SK-N-SH treated with all-trans-retinoic acid at 6 μM for 48 hours (cell line): ENCODE results near the gene TBCK.

ENCODE experiments used
- ARNTL ChIP-seq: fragments of 450-650 bp; formaldehyde crosslinking; IDR thresholded peaks from 2 replicates; pipeline ENCODE4 v1.5.0; 2020; ENCODE audit warnings: low read depth, mild to moderate bottlenecking, moderate library complexity, borderline replicate concordance
- OSR1 ChIP-seq: fragments of 250-450 bp; sonication (Bioruptor Pico); IDR thresholded peaks from 2 replicates; pipeline ENCODE4 v1.8.0; 2022; ENCODE audit warnings: moderate library complexity, mild to moderate bottlenecking, inconsistent platforms
- PATZ1 ChIP-seq: fragments of 250-450 bp; sonication (Bioruptor Pico); IDR thresholded peaks from 2 replicates; pipeline ENCODE4 v1.8.0; 2020; ENCODE audit warnings: mild to moderate bottlenecking, moderate library complexity, borderline replicate concordance
- TCF4 ChIP-seq: fragments of 250-450 bp; sonication (Bioruptor Pico); IDR thresholded peaks from 2 replicates; pipeline ENCODE4 v1.8.0; 2021; ENCODE audit warnings: mild to moderate bottlenecking, moderate library complexity, borderline replicate concordance
- ZFP3 ChIP-seq: fragments of 250-450 bp; sonication (Bioruptor Pico); IDR thresholded peaks from 2 replicates; pipeline ENCODE4 v1.5.0; 2020; ENCODE audit warnings: mild to moderate bottlenecking, moderate library complexity
- ZNF70 ChIP-seq: fragments of 450-650 bp; formaldehyde crosslinking; IDR thresholded peaks from 2 replicates; pipeline ENCODE4 v1.5.0; 2020; ENCODE audit warnings: mild to moderate bottlenecking, moderate library complexity
- TF ChIP-seq, protein P1 (sequence below): fragments of 250-450 bp; sonication (Bioruptor Pico); IDR thresholded peaks from 2 replicates; pipeline ENCODE4 v1.5.1; 2020; ENCODE audit warnings: low read depth, mild to moderate bottlenecking, moderate library complexity
- TF ChIP-seq, protein P2 (sequence below): fragments of 250-450 bp; sonication (Bioruptor Pico); IDR thresholded peaks from 2 replicates; pipeline ENCODE4 v1.5.0; 2020; ENCODE audit warnings: mild to moderate bottlenecking, moderate library complexity

GRCh38 chr4:106186201-106186600, 129.8 kb downstream of the TBCK start:
- TF ChIP-seq, protein P1, sequence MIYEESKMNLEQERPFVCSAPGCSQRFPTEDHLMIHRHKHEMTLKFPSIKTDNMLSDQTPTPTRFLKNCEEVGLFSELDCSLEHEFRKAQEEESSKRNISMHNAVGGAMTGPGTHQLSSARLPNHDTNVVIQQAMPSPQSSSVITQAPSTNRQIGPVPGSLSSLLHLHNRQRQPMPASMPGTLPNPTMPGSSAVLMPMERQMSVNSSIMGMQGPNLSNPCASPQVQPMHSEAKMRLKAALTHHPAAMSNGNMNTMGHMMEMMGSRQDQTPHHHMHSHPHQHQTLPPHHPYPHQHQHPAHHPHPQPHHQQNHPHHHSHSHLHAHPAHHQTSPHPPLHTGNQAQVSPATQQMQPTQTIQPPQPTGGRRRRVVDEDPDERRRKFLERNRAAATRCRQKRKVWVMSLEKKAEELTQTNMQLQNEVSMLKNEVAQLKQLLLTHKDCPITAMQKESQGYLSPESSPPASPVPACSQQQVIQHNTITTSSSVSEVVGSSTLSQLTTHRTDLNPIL, result no peak
- TF ChIP-seq, protein P2, sequence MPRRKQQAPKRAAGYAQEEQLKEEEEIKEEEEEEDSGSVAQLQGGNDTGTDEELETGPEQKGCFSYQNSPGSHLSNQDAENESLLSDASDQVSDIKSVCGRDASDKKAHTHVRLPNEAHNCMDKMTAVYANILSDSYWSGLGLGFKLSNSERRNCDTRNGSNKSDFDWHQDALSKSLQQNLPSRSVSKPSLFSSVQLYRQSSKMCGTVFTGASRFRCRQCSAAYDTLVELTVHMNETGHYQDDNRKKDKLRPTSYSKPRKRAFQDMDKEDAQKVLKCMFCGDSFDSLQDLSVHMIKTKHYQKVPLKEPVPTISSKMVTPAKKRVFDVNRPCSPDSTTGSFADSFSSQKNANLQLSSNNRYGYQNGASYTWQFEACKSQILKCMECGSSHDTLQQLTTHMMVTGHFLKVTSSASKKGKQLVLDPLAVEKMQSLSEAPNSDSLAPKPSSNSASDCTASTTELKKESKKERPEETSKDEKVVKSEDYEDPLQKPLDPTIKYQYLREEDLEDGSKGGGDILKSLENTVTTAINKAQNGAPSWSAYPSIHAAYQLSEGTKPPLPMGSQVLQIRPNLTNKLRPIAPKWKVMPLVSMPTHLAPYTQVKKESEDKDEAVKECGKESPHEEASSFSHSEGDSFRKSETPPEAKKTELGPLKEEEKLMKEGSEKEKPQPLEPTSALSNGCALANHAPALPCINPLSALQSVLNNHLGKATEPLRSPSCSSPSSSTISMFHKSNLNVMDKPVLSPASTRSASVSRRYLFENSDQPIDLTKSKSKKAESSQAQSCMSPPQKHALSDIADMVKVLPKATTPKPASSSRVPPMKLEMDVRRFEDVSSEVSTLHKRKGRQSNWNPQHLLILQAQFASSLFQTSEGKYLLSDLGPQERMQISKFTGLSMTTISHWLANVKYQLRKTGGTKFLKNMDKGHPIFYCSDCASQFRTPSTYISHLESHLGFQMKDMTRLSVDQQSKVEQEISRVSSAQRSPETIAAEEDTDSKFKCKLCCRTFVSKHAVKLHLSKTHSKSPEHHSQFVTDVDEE (CRISPR knock-in tag), result no peak
- TF ChIP-seq PATZ1 (CRISPR knock-in tag) (no peak), ZNF70 (no peak), OSR1 (CRISPR knock-in tag) (no peak), ZFP3 (CRISPR knock-in tag) (no peak), TCF4 (CRISPR knock-in tag) (no peak), ARNTL (no peak)
